A549 treated with DMSO at 1 μM for 4 hours (cell line): Measurements from ENCODE around the gene TIGD2. TPM values are rescaled to one million over a fixed set of nuclear protein-coding genes. Genes with fewer than 3 reads are reported as not detected.

Experiments
- total RNA-seq: library from RNA; stranded (reverse); fragments of 200-300 nt; extraction: Qiagen RNA extraction; gene quantifications from 5 replicates; pipeline ENCODE4 v1.2.3, GENCODE V29; 2022; ENCODE audit warnings: low read depth

Gene TIGD2
- total RNA-seq = 4.3 to 5.6 TPM (median 5.4 TPM) in 5 replicates

GRCh38 chr4:89110986-89111832, at the start of gene TIGD2:
Gene TIGD2, plus strand, starts transcription at chr4:89111533. Its CDS starts 1,442 bp downstream, at chr4:89112975.

Other genes with a start within 250 kb of the TIGD2 start
- 5.4 to 6.9 TPM (median 6.4 TPM) in 5 replicates for gene FAM13A, start 54.3 kb upstream of the TIGD2 start, total RNA-seq
- 3.4 to 7.8 TPM (median 6.3 TPM) in 5 replicates for gene GPRIN3, start 196.3 kb downstream of the TIGD2 start, total RNA-seq